NOMO-1 treated with dmso at 0.1 percent for 144 hours (cell line): ENCODE results near the gene PLAC8L1.
A peak's percentile ranks its signal among the peaks of the same experiment; 100 is the strongest.

Source experiments
- DNase-seq: peaks from one replicate; lab custom pipeline; 2025; ENCODE audit not compliant: unreplicated experiment; lab: John Stamatoyannopoulos, UW

The PLAC8L1 gene

GRCh38 chr5:146081556-146081955 lies 23.8 kb downstream of the PLAC8L1 start:
- no peak for DNase-seq

- DNase-seq = peak; percentile 57
Observed at GRCh38 chr5:146079695-146080373, 25.5 kb downstream of the PLAC8L1 start.

GRCh38 chr5:146078566-146078965 lies 26.8 kb downstream of the PLAC8L1 start:
- no peak for DNase-seq

- peak; percentile 36 for DNase-seq
Observed at GRCh38 chr5:146076455-146076854, 28.9 kb downstream of the PLAC8L1 start.

- peak; percentile 70 for DNase-seq
Observed at GRCh38 chr5:146076028-146076427, 29.3 kb downstream of the PLAC8L1 start.

GRCh38 chr5:146073239-146073900 lies 32.0 kb downstream of the PLAC8L1 start:
- no peak for DNase-seq

- DNase-seq = no peak
Observed at GRCh38 chr5:146072595-146072994, 32.8 kb downstream of the PLAC8L1 start.

GRCh38 chr5:146071171-146071570 lies 34.2 kb downstream of the PLAC8L1 start:
- no peak for DNase-seq

GRCh38 chr5:146070746-146071145 lies 34.6 kb downstream of the PLAC8L1 start:
- DNase-seq = no peak

- no peak for DNase-seq
Observed at GRCh38 chr5:146069780-146070099, 35.6 kb downstream of the PLAC8L1 start.

GRCh38 chr5:146068977-146069779 lies 36.2 kb downstream of the PLAC8L1 start:
- DNase-seq = no peak

- no peak for DNase-seq
Observed at GRCh38 chr5:146068206-146068605, 37.2 kb downstream of the PLAC8L1 start.

GRCh38 chr5:146066968-146067367 lies 38.4 kb downstream of the PLAC8L1 start:
- DNase-seq = no peak

- DNase-seq = no peak
Observed at GRCh38 chr5:146060221-146060585, 45.2 kb downstream of the PLAC8L1 start.

GRCh38 chr5:146059460-146060220 lies 45.7 kb downstream of the PLAC8L1 start:
- DNase-seq = no peak

GRCh38 chr5:146055432-146055831 lies 49.9 kb downstream of the PLAC8L1 start:
- DNase-seq = no peak

- no peak for DNase-seq
Observed at GRCh38 chr5:146052780-146053179, 52.6 kb downstream of the PLAC8L1 start.

GRCh38 chr5:146051678-146052077 lies 53.7 kb downstream of the PLAC8L1 start:
- DNase-seq = no peak

GRCh38 chr5:146050086-146050485 lies 55.3 kb downstream of the PLAC8L1 start:
- no peak for DNase-seq

GRCh38 chr5:146049704-146050026 lies 55.7 kb downstream of the PLAC8L1 start:
- no peak for DNase-seq

GRCh38 chr5:146048994-146049703 lies 56.2 kb downstream of the PLAC8L1 start:
- peak; percentile 60 for DNase-seq
